ENCODE data around the gene GDF9. TPM values are rescaled to one million over a fixed set of nuclear protein-coding genes. Genes with fewer than 3 reads are reported as not detected.
A peak's percentile ranks its signal among the peaks of the same experiment; 100 is the strongest.

The GDF9 gene
- total and polyA plus RNA-seq, 2 donors (not counting 3 experiments of a cell fraction or from before 2014, with no cell fraction given): 0.07 TPM; not detected in 1

DNA sequence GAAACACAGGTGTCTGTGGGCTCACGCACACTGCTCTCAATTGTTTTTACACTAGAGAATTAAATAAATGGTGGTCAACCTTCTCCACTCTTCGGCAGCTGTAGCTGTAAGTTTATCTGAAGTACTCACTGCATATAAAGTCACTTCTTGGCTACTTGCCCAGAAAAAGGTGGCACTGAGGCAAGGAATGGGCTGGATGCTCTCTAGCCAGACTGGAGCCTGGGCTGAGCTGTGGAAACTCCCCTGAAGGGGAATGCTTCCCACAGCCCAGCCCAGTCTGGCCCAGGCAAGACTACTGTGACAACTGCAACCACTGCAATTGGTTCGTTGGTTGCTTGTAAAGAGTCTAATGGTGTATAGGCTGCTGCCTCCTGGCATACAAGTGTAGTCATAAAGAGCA lies 11.7 kb upstream of the GDF9 start:
- CTCF ChIA-PET: interaction anchor here (0.8 to 1.6 kb wide), 3 partner anchors 11 to 491 kb away, joined by 3 to 5 read pairs (median 3); partner anchors contain the start of gene UQCRQ

GRCh38 chr5:132877466-132877865 lies 11.2 kb upstream of the GDF9 start:
- H3K27me3 ChIP-seq (ENCODE audit: control insufficient read depth in 2 of 2, insufficient read depth in 2 of 2, low read length in 2 of 2): no peaks in the 10 kb centered on the region
- H3K4me3 ChIP-seq (replicated peaks in 1 of 3; ENCODE audit: insufficient read depth in 1 of 3, low read depth in 1 of 3, low read length in 3 of 3): no peak overlapping the region
- H3K79me2 ChIP-seq (ENCODE audit: control insufficient read depth, insufficient read depth, low read length): no peaks in the 10 kb centered on the region
- no peak for FAIRE-seq
- H3K27ac ChIP-seq (ENCODE audit: insufficient read depth, low read depth, low read length): no peak overlapping the region
- intact Hi-C loops (cut with micrococcal nuclease) (no loop called here), dilution Hi-C loops (cut with MboI; ENCODE audit: extremely low pct_ligation_motif_present, low sequenced_read_pairs) (no loop called here)
- peaks cover 2% of the 10 kb centered on the region for H4K20me1 ChIP-seq (replicated peaks; ENCODE audit: control insufficient read depth, extremely low read depth, insufficient read depth, low read length)
- no TSS peak for BruUV-seq (replicated peaks)
- no peaks in the 10 kb centered on the region for H3K9me1 ChIP-seq (replicated peaks; ENCODE audit: control insufficient read depth, extremely low read depth, insufficient read depth, low read length)
- H3K9me3 ChIP-seq (replicated peaks; ENCODE audit: control insufficient read depth, insufficient read depth, low read length): no peaks in the 10 kb centered on the region
- TF ChIP-seq, protein P1, sequence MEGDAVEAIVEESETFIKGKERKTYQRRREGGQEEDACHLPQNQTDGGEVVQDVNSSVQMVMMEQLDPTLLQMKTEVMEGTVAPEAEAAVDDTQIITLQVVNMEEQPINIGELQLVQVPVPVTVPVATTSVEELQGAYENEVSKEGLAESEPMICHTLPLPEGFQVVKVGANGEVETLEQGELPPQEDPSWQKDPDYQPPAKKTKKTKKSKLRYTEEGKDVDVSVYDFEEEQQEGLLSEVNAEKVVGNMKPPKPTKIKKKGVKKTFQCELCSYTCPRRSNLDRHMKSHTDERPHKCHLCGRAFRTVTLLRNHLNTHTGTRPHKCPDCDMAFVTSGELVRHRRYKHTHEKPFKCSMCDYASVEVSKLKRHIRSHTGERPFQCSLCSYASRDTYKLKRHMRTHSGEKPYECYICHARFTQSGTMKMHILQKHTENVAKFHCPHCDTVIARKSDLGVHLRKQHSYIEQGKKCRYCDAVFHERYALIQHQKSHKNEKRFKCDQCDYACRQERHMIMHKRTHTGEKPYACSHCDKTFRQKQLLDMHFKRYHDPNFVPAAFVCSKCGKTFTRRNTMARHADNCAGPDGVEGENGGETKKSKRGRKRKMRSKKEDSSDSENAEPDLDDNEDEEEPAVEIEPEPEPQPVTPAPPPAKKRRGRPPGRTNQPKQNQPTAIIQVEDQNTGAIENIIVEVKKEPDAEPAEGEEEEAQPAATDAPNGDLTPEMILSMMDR (IDR thresholded peaks at IDR 0.05; ENCODE audit: extremely low read depth in 1 of 2, insufficient read depth in 1 of 2, low read depth in 1 of 2, low read length in 2 of 2): no peak
- TF ChIP-seq FOS (IDR thresholded peaks at IDR 0.05; ENCODE audit: borderline replicate concordance, insufficient read depth, low read length): no peak
- no peak for TF ChIP-seq MYC (IDR thresholded peaks at IDR 0.05; ENCODE audit: low read depth, low read length)
- no peak for TF ChIP-seq GATA2 (IDR thresholded peaks at IDR 0.05; ENCODE audit: insufficient read depth, insufficient read length, low read depth, low read length)
- TF ChIP-seq POLR2AphosphoS5 (IDR thresholded peaks at IDR 0.05; ENCODE audit: insufficient read depth, low read depth, low read length): no peak
- no peak for TF ChIP-seq EZH2 (IDR thresholded peaks at IDR 0.05; ENCODE audit: borderline replicate concordance, low read depth, low read length, severe bottlenecking)
- TF ChIP-seq MAX (IDR thresholded peaks at IDR 0.05; ENCODE audit: insufficient read depth, insufficient read length): no peak
- ChIA-PET POLR2A (no interaction called here), CTCF (interaction anchor here (0.8 to 1.6 kb wide), 3 partner anchors 10 to 491 kb away, joined by 3 to 5 read pairs (median 3); partner anchors contain the start of gene UQCRQ)
- no peak overlapping the region for H2AFZ ChIP-seq (ENCODE audit: low read depth, low read length)
- no peaks in the 10 kb centered on the region for H3K4me1 ChIP-seq (ENCODE audit: control insufficient read depth, extremely low read depth, insufficient read depth, low read length)
- no peak for DNase-seq (ENCODE audit: low read depth, low spot score)
- no peak overlapping the region for H3K4me2 ChIP-seq (ENCODE audit: insufficient read depth, low read length)
- peaks cover 16 to 39% of the 10 kb centered on the region in 2 experiments for H3K36me3 ChIP-seq (ENCODE audit: control insufficient read depth in 2 of 2, extremely low read depth in 1 of 2, insufficient read depth in 2 of 2, low read length in 2 of 2)
- H3K9ac ChIP-seq (replicated peaks; ENCODE audit: extremely low read depth, insufficient read depth, low read length): no peak overlapping the region

More for the DNA sequence above, 11.7 kb upstream of the GDF9 start:
- no peak overlapping the region for H3K27ac ChIP-seq (ENCODE audit: insufficient read depth, low read depth, low read length)
- no peak overlapping the region for H3K9ac ChIP-seq (replicated peaks; ENCODE audit: extremely low read depth, insufficient read depth, low read length)
- no peaks in the 10 kb centered on the region for H3K79me2 ChIP-seq (ENCODE audit: control insufficient read depth, insufficient read depth, low read length)
- intact Hi-C loops (cut with micrococcal nuclease): no loop called here
- no peak overlapping the region for H3K4me3 ChIP-seq (replicated peaks in 1 of 3; ENCODE audit: insufficient read depth in 1 of 3, low read depth in 1 of 3, low read length in 3 of 3)
- TF ChIP-seq POLR2A (IDR thresholded peaks at IDR 0.05; ENCODE audit: low read depth, low read length) (no peak), GATA2 (IDR thresholded peaks at IDR 0.05; ENCODE audit: insufficient read depth, insufficient read length, low read depth, low read length) (no peak), EZH2 (IDR thresholded peaks at IDR 0.05; ENCODE audit: borderline replicate concordance, low read depth, low read length, severe bottlenecking) (no peak)
- no peak for FAIRE-seq
- H3K27me3 ChIP-seq (ENCODE audit: control insufficient read depth in 2 of 2, insufficient read depth in 2 of 2, low read length in 2 of 2): no peaks in the 10 kb centered on the region
- H3K9me3 ChIP-seq (replicated peaks; ENCODE audit: control insufficient read depth, insufficient read depth, low read length): no peaks in the 10 kb centered on the region
- BruUV-seq (replicated peaks): TSS peak; percentile 1
- H3K4me1 ChIP-seq (ENCODE audit: control insufficient read depth, extremely low read depth, insufficient read depth, low read length): no peaks in the 10 kb centered on the region
- peaks cover 2% of the 10 kb centered on the region for H4K20me1 ChIP-seq (replicated peaks; ENCODE audit: control insufficient read depth, extremely low read depth, insufficient read depth, low read length)
- no peak overlapping the region for H2AFZ ChIP-seq (ENCODE audit: low read depth, low read length)
- dilution Hi-C loops (cut with MboI; ENCODE audit: extremely low pct_ligation_motif_present, low sequenced_read_pairs): no loop called here
- no peaks in the 10 kb centered on the region for H3K9me1 ChIP-seq (replicated peaks; ENCODE audit: control insufficient read depth, extremely low read depth, insufficient read depth, low read length)
- no peak for DNase-seq (ENCODE audit: low read depth, low spot score)
- H3K36me3 ChIP-seq (ENCODE audit: control insufficient read depth in 2 of 2, extremely low read depth in 1 of 2, insufficient read depth in 2 of 2, low read length in 2 of 2): peaks cover 16 to 42% of the 10 kb centered on the region in 2 experiments
- no peak overlapping the region for H3K4me2 ChIP-seq (ENCODE audit: insufficient read depth, low read length)
- POLR2A ChIA-PET: no interaction called here

Measured in endothelial cell of umbilical vein (primary cell).